CD4-positive, alpha-beta T cell treated with Interleukin-17A for 4 hours (primary cell): ENCODE results near the gene MPHOSPH10.
"Not testable (repeated sequence)": the region's sequence is repeated elsewhere in the genome, so short reads cannot be mapped to it uniquely, and the experiment has no call there.

ENCODE experiments used
- DNase-seq: peaks from one replicate; pipeline ENCODE4 v3.0.0-alpha.2; 2020; ENCODE audit warnings: mixed read lengths

The MPHOSPH10 gene

DNA sequence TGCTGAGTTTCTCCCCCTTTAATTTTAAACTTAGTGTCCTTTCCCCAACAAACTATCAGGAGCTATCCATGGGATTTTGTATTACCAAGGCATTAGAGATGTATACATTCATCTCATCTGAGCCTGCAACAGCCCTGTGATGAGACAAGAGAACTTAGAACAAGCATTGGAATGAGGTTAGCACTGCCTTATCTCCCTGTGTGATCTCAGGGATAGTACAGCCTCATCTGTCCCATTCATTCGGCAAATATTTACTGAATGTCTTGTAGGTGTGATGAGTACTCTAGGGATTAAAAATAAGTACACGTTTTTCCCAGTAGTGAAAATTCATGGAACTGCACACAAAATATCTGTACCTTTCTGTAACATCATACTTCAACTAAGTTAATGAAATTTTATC, 50.9 kb downstream of the MPHOSPH10 start:
- DNase-seq, result no peak

DNA sequence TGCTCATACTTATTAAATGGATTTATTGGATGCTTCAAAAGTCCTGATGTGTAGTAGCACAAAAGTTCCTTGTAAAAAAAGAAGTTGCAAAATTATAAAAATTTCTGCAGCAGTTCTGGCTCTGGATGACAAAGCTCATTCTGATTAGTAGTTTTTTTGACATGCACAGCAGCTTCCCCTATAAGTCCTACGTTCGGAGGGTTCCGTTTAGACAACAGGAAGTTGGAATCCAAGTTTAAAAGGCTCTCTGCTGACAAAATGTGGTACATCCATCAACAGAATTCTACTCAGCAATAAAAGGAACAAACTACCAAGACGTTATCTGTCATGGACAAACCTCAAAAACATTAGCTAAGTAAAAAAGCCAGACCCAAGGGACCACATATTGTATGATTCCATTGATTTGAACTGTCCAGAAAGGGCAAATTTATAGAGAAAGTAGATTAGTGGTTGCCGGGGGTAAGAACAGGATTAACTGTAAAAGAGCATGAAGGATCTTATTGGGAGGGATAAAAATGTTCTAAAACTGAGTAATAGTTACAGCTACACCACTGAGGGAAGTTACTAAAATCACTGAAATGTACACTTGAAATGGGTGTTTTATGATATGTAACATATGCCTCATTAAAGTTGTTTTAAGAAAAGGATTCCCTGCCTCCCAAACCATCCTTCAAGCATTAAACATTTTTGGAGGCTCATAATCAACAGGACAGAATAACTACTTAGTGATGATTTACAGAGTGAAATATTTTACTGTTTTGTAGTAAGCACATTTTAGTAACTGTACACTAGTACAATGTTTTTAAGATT, 53.1 kb downstream of the MPHOSPH10 start:
- DNase-seq, result not testable (repeated sequence)

DNA sequence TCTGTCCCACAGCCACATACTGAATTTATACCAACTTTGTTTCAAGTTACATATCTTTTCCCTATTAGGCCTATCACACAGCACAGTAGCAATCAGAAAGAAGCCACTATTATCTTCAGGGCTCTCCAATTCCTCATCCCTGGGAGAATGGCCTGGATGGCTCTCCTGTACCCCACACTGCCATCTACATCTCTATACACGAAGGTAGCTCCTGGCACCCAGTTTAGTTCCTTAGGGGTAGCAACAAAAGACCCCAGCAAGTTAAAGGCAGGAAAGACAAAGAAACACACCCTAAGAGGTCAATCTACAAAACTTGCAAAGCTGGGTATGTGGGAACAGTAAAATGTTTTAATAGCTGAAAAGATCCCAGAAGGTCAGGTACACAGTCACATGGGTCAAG, 56.5 kb downstream of the MPHOSPH10 start:
- DNase-seq, result no peak

DNA sequence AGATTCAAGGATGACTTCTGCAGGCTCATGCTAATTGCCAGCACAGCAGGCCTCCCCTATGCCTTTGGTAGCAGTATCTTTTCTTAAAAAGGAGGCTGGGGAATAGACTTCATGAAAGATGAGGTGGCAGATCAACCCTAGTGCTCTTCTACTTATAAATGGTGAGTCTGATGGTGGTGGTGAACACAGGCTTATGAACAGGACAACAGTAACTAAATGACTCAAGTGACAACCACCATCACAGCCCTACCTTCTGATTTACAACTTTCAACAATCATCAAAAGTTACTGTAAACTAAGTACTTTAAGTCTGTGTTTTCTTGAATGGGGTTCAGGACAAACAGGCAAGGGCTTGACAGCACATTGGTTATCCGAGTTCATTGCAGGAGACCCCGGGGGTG, 57.2 kb downstream of the MPHOSPH10 start:
- no peak for DNase-seq

DNA sequence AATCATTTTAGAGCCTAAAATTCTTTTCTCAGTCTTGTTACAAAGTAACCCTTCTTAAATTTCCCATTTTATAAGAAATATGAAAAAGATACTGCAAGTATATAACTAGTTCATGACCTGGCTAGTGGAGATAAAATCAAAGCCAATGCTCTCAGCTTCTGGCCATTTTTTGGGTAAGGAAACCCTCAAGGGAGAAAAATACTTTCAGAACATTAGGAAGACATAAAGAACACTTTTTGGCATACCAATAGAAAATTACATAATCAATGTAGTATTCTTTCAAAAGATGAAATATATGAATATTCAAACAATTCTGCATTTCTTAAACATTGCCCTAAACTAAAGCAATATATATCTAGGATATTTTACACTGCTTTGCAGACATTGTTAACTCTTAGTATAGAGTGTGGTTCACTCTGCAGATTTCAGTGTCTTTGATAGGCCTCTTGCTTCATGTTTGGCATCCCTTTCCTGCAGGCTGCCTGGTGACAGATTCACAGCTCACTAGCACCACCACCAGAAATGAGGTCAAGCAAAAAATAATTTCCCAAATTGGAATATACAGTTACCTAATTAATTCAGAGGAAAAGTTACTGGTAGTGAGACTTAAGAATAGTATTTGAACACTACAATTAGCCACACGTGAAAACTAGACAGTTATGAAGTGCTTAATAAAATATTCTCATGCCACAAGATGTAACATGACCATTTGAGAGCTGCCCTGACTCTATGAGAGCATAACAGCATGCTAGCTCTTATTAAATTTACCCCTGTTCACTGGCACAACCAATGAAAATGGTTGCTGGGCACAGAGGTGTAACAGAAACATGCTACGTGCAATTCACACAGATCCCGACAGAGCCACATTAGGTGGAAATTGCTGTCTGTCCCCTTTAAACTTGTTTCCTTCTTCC, 60.5 kb downstream of the MPHOSPH10 start:
- no peak for DNase-seq

DNA sequence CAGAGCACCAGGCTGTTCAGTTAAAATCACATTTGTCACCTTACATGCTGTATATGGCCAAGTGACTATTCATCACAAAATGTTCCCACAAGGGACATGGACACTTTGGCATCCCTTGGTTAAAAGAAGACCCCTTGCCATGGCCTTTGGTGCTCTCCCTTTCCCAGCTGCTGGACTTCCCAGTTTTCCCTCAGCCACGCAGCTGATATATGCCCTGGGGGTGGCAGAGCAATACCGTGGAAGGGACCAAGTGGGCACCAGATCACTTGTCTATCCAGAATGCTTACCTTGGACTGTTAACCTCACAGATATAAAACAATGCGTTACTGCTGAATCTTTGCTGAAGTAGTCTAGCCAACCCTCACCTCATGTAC, 61.1 kb downstream of the MPHOSPH10 start:
- DNase-seq, result no peak
